Endometrium (tissue), 2 donors: ENCODE measurements around the gene MEIOB.
"Not testable (repeated sequence)": the region's sequence is repeated elsewhere in the genome, so short reads cannot be mapped to it uniquely, and the experiment has no call there.

Experiments used
- FAIRE-seq: peaks from 2 replicates; lab custom pipeline; 2012; peaks lifted over from hg19 to GRCh38; lab: Jason Lieb, UNC
- donor health status: control.
- donor health status: control.

Gene MEIOB

DNA sequence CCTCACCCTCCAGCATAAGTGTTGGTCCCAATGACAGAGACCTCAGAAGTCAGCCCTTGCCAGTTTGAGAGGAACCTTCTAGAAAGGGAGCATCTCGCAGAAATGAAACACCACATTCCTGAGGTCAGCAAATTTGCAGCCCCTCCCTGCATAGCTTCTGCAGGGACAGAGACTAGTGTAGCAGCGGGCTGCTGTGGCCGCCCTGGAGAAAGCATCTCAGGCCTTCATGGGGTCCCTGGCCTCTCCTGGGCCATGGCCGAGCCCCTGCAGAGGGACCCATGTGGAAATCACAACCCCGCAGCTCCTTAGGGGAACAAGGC lies 34.8 kb upstream of the MEIOB start:
- FAIRE-seq, result no peak

DNA sequence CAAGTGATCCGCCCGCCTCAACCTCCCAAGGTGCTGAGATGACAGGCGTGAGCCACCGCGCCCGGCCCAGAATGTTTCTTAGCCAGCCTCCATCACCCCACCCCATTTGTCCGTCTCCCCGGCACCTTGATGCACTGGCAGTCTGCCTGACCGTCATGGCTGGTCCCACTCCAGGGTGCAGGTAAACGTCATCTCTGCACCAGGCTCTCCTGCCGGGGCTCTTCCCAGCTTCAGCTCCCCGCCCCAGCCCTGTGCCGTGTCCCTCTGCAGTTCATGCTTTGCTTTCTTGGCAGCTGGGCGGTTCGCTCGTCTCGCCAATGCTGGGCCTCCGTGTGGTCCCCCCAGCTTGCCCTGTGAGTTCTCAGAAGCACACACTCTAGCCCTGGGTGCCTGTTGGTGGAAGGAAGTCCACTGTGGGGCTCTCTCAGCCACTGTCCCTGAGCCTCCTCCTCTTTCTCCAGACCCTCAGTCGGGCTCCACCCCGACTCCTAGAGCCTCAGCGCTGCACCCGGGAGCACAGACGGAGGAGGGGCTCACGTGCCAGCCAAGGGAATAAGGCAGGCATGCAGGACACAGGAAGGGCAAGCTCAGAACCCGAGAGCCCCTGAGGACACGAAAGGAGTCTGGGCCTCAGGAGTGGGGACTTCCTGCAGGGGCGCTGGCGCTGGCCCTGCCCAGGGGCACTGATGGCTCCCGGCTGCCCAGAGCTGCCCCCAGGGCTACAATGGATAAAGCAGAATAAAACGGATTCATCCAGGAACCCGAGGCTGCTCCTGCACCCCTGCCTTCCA lies 34.3 kb upstream of the MEIOB start:
- FAIRE-seq, result no peak

GRCh38 chr16:1903845-1904840 lies 32.2 kb upstream of the MEIOB start:
- no peak for FAIRE-seq

- FAIRE-seq, result no peak
These were observed 31.2 kb upstream of the MEIOB start for GRCh38 chr16:1903220-1903574.

DNA sequence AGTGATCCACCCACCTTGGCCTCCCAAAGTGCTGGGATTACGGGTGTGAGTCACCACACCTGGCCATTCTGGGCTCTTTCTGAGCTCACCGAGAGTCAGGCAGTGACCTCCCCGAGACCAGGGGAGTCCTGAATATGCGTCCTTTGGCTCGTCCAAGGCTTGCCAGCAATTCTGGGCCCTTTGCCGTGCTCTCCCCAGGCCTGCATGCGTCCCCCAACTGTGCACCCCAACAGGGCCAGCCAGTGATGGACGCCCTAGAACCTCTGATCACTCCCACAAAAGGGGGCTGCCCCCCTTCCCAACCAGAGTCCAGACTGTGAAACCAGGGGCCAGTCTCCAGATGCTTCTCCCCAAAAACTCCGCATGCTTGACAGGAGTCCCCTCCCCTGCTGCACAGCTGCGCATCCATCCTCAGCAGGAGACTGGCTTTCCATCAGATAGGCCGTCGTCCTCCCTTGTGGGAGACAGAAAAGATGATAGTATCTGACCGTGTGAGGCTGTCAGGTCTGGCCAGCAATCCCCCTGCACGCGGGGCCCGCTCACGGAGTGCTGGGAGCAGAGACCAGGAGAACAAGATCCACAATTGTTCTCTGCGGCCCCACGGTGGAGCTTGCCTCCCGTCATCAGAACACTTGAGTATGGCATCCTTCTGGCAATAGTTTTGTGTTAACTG lies 30.7 kb upstream of the MEIOB start:
- FAIRE-seq, result no peak

DNA sequence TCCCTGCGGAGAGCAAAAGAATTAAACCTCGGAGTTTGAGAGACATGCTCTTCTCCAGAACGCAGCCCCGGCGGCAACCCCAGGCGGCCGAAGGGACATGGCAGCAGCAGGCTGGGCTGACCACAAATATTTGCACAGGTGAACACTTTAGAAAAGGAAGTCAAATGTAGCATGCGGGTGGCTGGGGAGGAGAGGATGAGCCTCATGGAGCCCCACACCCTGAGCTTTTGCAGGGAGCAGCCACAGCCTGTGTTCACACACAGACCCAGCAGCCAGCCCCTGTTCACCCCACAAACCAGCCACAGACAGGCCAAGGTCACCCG lies 28.4 kb upstream of the MEIOB start:
- FAIRE-seq, result no peak

- FAIRE-seq, result no peak
These were observed 27.9 kb upstream of the MEIOB start for GRCh38 chr16:1899641-1900451.

DNA sequence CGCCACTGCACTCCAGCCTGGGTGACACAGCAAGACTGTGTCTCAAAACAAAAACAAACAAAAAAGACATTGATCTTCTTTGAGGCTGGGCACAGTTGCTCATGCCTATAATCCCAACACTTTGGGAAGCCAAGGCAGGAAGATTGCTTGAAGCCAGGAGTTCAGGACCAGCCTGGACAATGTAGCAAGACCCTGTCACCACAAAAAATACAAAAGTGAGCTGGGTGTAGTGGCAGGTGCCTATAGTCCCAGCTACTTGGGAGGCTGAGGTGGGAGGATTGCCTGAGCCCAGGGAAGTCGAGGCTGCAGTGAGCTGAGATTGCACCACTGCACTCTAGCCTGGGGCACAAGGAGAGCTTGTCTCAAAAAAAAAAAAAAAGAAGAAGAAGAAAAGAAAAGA lies 25.7 kb upstream of the MEIOB start:
- not testable (repeated sequence) for FAIRE-seq

DNA sequence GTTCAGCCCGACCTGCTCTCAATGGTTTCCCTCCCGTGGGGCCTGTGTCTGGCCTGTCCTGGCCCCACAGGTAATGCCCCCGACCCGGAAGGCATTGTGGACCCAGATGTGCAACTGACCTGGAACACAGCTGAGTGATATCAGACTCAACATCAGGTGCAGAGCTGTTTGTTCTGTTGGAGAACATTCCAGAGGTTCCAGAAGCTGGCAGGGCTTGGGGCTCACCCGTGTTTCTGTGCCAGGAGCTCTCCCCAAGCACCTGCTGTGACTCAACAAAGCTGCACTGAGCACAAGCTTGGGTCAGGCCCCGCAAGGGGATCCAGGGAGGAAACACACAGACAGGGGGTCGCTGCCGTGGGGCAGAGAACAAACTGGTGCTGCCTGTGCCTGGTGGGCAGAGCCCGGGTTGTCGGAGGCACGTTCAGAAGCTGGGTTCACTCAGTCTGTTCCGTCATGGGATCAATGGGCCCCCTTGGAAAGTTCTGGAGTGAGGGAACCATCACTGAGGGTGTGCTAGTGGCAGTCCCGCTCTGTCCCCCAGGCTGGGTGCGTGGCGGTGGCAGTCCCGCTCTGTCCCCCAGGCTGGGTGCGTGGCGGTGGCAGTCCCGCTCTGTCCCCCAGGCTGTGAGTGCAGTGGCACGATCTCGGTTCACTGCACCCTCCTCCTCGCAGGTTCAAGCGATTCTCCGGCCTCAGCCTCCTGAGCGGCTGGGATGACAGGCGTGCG lies 24.1 kb upstream of the MEIOB start:
- FAIRE-seq, result no peak

DNA sequence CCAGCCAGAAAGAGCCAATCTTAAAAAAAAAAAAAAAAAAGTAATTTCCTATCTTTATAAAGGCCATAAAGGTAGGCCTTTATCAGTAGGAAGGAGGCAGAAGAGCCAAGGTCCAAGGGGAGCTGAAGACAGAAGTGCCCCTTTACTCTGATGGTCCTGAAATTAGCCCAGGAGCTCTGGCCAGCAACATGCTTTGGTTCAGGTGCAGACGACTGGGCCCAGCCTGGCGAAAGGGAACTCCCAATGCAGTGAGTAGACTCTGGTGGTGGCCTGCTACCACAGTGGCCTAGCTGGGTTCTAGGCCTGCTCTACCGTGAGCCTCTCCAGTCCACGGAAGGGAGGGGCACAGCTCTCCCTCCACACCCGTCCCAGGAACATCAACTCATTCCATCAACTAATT lies 23.1 kb upstream of the MEIOB start:
- no peak for FAIRE-seq

GRCh38 chr16:1890708-1891050 lies 18.7 kb upstream of the MEIOB start:
- FAIRE-seq, result no peak

DNA sequence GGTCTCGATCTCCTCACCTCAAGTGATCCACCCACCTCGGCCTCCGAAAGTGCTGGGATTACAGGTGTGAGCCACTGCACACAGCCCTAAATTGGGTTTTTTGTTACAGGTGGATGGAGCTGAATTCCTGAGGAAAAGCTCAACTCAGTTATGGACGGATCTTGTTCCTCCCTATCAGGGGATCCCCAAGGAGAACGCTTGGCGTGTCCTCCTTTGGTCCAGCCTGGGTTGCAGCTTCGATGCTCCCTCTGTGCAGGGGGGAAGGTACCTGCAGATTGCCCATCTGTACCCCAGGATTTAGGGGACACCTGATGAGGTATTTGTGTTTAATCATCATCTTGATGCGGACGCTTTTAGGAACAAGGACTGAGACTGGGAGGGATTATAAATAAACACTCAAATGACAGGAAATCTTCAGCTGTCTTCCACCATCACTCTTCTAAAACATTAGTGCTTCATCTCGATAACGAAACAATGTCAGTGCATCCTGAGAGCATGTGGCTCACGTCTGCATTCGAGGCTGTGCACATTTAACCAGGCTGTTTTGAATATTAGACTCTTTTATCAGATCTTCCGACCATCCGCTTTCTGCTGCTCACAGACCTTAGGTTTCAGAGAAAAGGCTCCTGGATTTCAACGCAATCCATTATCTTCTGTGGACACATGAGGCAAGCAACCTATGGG lies 18.2 kb upstream of the MEIOB start:
- no peak for FAIRE-seq

GRCh38 chr16:1887711-1888354 lies 15.9 kb upstream of the MEIOB start:
- no peak for FAIRE-seq

- FAIRE-seq, result no peak
These were observed 12.9 kb upstream of the MEIOB start for GRCh38 chr16:1884889-1885288.

GRCh38 chr16:1884155-1884760 lies 12.3 kb upstream of the MEIOB start:
- FAIRE-seq, result no peak

- not testable (repeated sequence) for FAIRE-seq
These were observed 9.2 kb upstream of the MEIOB start for GRCh38 chr16:1881172-1881571.

GRCh38 chr16:1879477-1879876 lies 7.5 kb upstream of the MEIOB start:
- no peak for FAIRE-seq

DNA sequence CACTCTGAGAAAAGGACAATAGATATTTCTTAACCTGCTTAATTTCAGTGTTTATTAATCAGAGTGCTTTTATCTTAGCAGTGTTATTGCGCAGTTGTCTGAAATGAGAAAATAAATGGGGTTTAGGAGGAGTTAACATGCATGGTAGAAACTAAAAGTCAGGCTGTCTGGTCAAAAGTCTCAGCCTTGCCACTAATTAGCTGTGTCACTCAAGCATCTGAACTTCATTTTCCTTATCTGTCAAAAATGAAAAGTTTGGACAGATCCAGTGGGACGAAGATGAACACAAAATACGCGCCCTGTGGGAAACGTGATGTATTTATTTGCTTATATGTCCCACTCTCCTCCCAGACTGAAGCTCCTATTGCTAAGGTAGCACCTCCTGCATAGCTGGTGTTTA lies 6.3 kb upstream of the MEIOB start:
- no peak for FAIRE-seq

DNA sequence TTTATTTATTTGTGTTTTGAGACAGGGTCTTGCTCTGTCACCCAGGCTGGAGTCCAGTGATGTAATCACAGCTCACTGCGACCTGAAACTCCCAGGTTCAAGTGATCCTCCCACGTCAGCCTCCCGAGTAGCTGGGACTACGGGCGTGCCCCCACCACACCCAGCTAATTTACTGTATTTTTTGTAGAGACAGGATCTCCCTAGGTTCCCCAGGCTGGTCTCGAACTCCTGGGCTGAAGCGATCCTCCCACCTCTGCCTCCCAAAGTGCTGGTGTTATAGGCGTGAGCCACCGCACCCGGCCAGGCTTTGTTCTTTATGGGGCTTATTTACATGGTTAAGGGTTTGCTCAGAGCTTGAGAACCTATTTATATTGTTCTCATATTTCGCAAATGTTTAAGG lies 5.8 kb upstream of the MEIOB start:
- no peak for FAIRE-seq

- FAIRE-seq, result no peak
These were observed 5.1 kb upstream of the MEIOB start for GRCh38 chr16:1877089-1877488.
